Measurements from ENCODE around the gene CEACAM19. TPM values are rescaled to one million over a fixed set of nuclear protein-coding genes. Genes with fewer than 3 reads are reported as not detected.

The CEACAM19 gene
- total and polyA plus RNA-seq, 9 of the 15 experiments (the other 6 are each of a cell fraction or from before 2014, with no cell fraction given), result 0.15 to 0.30 (median 0.23) TPM; not detected in 5

DNA sequence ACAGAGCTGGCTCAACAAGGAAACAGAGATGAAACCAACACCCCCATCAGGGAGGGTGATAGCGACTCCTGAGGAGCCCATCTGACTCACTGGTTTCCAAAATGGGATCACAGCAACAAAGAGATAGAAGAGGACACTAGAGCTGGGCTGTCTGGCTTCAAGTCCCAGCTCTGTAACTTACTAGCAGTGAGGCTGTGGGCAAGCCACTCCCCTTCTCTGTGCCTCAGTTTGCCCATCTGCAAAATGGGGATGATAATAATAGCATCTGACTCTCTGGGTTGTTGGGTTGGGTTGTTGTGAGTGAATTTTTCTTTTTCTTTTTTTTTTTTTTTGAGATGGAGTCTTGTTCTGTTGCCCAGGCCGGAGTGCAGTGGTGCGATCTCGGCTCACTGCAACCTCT, 43.7 kb upstream of the CEACAM19 start:
- ATAC-seq (no peak), DNase-seq (ENCODE audit: extremely low read depth in 1 of 4, low spot score in 3 of 4) (no peak), FAIRE-seq (no peak)
- no peaks in the 10 kb centered on the region; a peak in 1 of 5 replicates for H3K27me3 ChIP-seq (ENCODE audit: control insufficient read depth in 2 of 2, insufficient read depth in 2 of 2, low read length in 2 of 2)
- in situ Hi-C loops (cut with MboI) (no loop called here), intact Hi-C loops (cut with micrococcal nuclease) (no loop called here)
- H3K4me1 ChIP-seq (replicated peaks in 1 of 2; ENCODE audit: control insufficient read depth in 2 of 2, insufficient read depth in 2 of 2, low read length in 2 of 2), result no peaks in the 10 kb centered on the region; a peak in 2 of 5 replicates
- no peak overlapping the region for H3K9ac ChIP-seq (ENCODE audit: insufficient read depth in 1 of 2, low read depth in 2 of 2, low read length in 2 of 2)
- ChIA-PET POLR2A (interaction anchor here (0.6 to 1.2 kb wide), 2 partner anchors 8 to 221 kb away, joined by 3 to 5 read pairs; no protein-coding TSS in a partner anchor), CTCF (ENCODE audit: low intra/inter-chr PET ratio) (no interaction called here)
- H3K9me3 ChIP-seq (replicated peaks; ENCODE audit: control insufficient read depth, insufficient read depth, low read depth, low read length), result no peaks in the 10 kb centered on the region
- no peak overlapping the region for H3K4me2 ChIP-seq (ENCODE audit: insufficient read depth, low read length)
- H3K79me2 ChIP-seq (ENCODE audit: control insufficient read depth, insufficient read depth, low read length), result no peaks in the 10 kb centered on the region
- H3K36me3 ChIP-seq (ENCODE audit: control insufficient read depth, insufficient read depth, low read length), result no peaks in the 10 kb centered on the region
- no peak overlapping the region for H3K27ac ChIP-seq (ENCODE audit: extremely low read depth, low read depth, low read length)
- H4K20me1 ChIP-seq (replicated peaks; ENCODE audit: control insufficient read depth, insufficient read depth, low read length), result no peaks in the 10 kb centered on the region
- 10% methylated on average over 4 of the region's 4 CpGs for WGBS (ENCODE audit: insufficient coverage, low coverage, missing lambda C conversion rate)
- no peak overlapping the region for H2AFZ ChIP-seq (ENCODE audit: low read depth, low read length)
- BruUV-seq (replicated peaks), result no TSS peak
- peak; percentile 91 for TF ChIP-seq RBM25 (IDR thresholded peaks at IDR 0.05; ENCODE audit: low read depth, low read length, severe bottlenecking)
- TF ChIP-seq BCOR (IDR thresholded peaks at IDR 0.05), result peak; percentile 82
- TF ChIP-seq CREBBP (IDR thresholded peaks at IDR 0.05; ENCODE audit: low read depth, low read length), result no peak
- no peak for TF ChIP-seq ZBTB5 (IDR thresholded peaks at IDR 0.05)
- peak; percentile 60; the same call in 1 of the 2 replicates for TF ChIP-seq SMARCA5 (IDR thresholded peaks at IDR 0.05)
- 0 out of 4 replicates have a peak, but pooled peaks of 1 of the 2 experiments have one; percentile 28 for TF ChIP-seq KDM1A (IDR thresholded peaks at IDR 0.05)
- 0 out of 2 replicates have a peak, but pooled peaks have one; percentile 20 for TF ChIP-seq HDAC2 (IDR thresholded peaks at IDR 0.05)
- TF ChIP-seq RCOR1 (IDR thresholded peaks at IDR 0.05; ENCODE audit: borderline replicate concordance in 1 of 2, low read depth in 2 of 2, low read length in 2 of 2), result peak in 1 of 2 experiments; percentile 45; a peak in 1 of 4 replicates
- TF ChIP-seq C11orf30 (IDR thresholded peaks at IDR 0.05; ENCODE audit: low read depth), result no peak
- 0 out of 2 replicates have a peak, but pooled peaks have one; percentile 52 for TF ChIP-seq CBX1 (IDR thresholded peaks at IDR 0.05; ENCODE audit: low read depth)
- TF ChIP-seq CHD4 (IDR thresholded peaks at IDR 0.05; ENCODE audit: insufficient read depth, insufficient replicate concordance, low read depth, low read length, poor library complexity, severe bottlenecking), result peak; percentile 64
- no peaks in the 10 kb centered on the region for H3K9me1 ChIP-seq (ENCODE audit: control insufficient read depth, insufficient read depth, low read length)
- H3K4me3 ChIP-seq, result no peak overlapping the region
